Upper lobe of left lung (tissue), 4 donors: ENCODE measurements around the gene PPP2CA.

Experiments
- POLR2A ChIP-seq, 4 donors: fragments of 450-650 bp; IDR thresholded peaks; one replicate each; pipeline ENCODE4 v1.5.1; 2016 to 2017; ENCODE audit warnings: antibody characterized with exemption in 4 of 4, mild to moderate bottlenecking in 2 of 4
- TF ChIP-seq, protein P1 (sequence below), 6 experiments: fragments of 450-650 bp in 4 of 6; fragments of 200-600 bp in 2 of 6; sonication (generic) in 2 of 6; IDR thresholded peaks; one replicate each; pipeline ENCODE4 v1.5.1; 2016 to 2019; ENCODE audit warnings: antibody characterized with exemption in 6 of 6

DNA sequence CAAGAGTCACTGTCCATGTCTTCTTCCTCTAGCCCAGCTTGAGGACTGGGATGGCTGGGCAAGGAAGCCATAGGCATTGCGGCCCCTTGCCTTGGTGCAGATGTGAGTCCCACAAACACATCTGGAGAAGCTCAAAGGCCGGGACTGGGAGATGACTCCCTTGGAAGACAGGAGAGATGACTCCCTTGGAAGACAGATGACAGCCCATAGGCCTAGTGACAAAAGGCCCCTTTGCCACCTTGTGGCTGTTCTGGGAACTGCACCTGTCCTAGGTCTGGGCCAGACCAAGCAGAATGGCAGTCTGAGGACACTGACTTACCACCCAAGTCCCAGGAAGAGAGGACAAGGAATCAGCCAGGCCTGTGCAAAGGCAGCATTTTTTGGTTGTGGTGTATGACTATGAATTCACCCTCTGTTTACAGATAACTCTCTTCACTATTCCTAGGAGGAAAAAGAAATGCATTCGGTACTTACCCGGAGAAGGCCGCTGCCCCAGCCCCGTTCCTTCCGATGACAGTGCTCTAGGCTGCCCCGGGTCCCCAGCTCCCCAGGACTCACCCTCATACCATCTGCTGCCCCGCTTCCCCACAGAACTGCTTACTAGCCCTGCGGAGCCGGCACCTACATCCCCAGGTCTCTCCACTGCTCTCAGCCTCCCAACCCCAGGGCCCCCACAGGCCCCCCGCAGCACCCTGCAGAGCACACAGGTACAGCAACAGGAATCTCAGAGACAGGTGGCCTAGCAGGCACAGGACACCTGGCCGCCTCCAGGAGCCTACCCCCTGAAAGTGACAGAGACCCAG lies 79.9 kb downstream of the PPP2CA start:
- TF ChIP-seq, protein P1, sequence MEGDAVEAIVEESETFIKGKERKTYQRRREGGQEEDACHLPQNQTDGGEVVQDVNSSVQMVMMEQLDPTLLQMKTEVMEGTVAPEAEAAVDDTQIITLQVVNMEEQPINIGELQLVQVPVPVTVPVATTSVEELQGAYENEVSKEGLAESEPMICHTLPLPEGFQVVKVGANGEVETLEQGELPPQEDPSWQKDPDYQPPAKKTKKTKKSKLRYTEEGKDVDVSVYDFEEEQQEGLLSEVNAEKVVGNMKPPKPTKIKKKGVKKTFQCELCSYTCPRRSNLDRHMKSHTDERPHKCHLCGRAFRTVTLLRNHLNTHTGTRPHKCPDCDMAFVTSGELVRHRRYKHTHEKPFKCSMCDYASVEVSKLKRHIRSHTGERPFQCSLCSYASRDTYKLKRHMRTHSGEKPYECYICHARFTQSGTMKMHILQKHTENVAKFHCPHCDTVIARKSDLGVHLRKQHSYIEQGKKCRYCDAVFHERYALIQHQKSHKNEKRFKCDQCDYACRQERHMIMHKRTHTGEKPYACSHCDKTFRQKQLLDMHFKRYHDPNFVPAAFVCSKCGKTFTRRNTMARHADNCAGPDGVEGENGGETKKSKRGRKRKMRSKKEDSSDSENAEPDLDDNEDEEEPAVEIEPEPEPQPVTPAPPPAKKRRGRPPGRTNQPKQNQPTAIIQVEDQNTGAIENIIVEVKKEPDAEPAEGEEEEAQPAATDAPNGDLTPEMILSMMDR (IDR thresholded peaks at IDR 0.05), result peak; percentile 90 to 96 (median 93)
- no peak for TF ChIP-seq POLR2A (IDR thresholded peaks at IDR 0.05)
